Urinary bladder (tissue), 4 donors: ENCODE results near the gene TRMT44. TPM values are rescaled to one million over a fixed set of nuclear protein-coding genes. Genes with fewer than 3 reads are reported as not detected.
"Not testable (repeated sequence)": the region's sequence is repeated elsewhere in the genome, so short reads cannot be mapped to it uniquely, and the experiment has no call there.

Source experiments
- DNase-seq: peaks from one replicate; pipeline ENCODE4 v3.0.0-alpha.2; 2015; ENCODE audit errors: extremely low spot score
- H3K27ac ChIP-seq: one replicate; pipeline ENCODE4 v1.5.1; 2013; ENCODE audit warnings: low read depth, mild to moderate bottlenecking, moderate library complexity
- H3K36me3 ChIP-seq: one replicate; pipeline ENCODE4 v1.6.1; 2013; ENCODE audit warnings: mild to moderate bottlenecking, moderate library complexity; ENCODE audit not compliant: insufficient read depth
- H3K4me1 ChIP-seq: one replicate; pipeline ENCODE4 v1.6.1; 2013; ENCODE audit warnings: mild to moderate bottlenecking, moderate library complexity; ENCODE audit not compliant: insufficient read depth
- H3K4me3 ChIP-seq: one replicate; pipeline ENCODE4 v1.5.1; 2013; ENCODE audit warnings: low read depth, low read length
- WGBS: extraction: QIAGEN DNeasy Blood & Tissue Kit; methylation state at CpG from one replicate; pipeline ENCODE4 v1.1.7; 2013; 5-methylcytosine and 5-hydroxymethylcytosine counted together
- polyA plus RNA-seq: library from polyadenylated mRNA; stranded (reverse); fragments of 200-250 nt; gene quantifications from one replicate; pipeline ENCODE4 v1.2.3, GENCODE V29; 2013
- total RNA-seq: library from RNA; depleted of rRNA; stranded (reverse); fragments of >200 nt; gene quantifications from one replicate; pipeline ENCODE4 v1.2.3, GENCODE V29; 2014
- donor health status: healthy with polysubstance abuse.
- donor health status: healthy.

Gene TRMT44
- total and polyA plus RNA-seq, 2 donors = 10.4 to 17.5 TPM

DNA sequence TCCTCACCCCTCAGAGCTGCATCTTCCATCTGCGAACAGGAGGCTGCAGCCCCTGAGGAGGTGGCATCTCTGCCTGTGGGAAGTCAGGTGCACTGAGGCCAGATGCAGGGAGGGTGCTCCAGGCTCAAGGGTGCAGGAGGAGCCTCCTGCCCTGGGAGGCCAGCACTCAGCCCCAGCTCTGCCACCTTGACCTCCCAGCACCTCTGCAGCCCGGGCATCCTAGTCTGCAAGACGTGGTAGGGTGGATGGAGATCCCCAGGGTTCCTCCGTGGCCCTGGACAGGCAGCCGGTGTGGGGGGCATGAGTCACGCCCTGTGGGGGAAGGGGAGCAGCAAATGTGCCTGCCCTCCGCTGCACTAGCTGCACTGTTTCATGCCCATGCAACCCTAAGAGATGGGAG lies 64.7 kb downstream of the TRMT44 start:
- Histone ChIP-seq H3K27ac (no peak overlapping the region), H3K4me1 (no peaks in the 10 kb centered on the region), H3K36me3 (no peaks in the 10 kb centered on the region), H3K4me3 (no peak overlapping the region)
- 98% methylated on average over 7 of the region's 7 CpGs for WGBS
- no peak for DNase-seq

DNA sequence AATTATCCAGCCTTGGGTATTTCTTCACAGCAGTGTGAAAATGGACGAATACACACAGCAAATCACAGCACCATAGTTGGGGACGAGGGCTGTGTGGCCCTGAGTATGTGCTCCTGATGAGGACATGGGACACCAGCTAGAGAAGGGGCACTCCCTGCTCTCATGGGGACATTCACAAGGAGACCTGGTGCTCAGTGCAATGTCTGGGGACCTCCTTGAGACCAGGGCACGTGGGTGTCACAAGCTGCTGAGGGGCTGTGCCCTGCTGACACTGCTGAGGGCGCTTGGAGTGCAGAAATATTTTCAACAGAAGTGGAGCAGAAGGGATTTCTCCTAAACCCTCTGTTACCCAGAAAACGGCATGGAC lies 65.4 kb downstream of the TRMT44 start:
- peak overlapping the region; percentile 28 for H3K27ac ChIP-seq
- 46% methylated on average over 5 of the region's 5 CpGs for WGBS
- H3K4me3 ChIP-seq = no peak overlapping the region
- H3K36me3 ChIP-seq = no peaks in the 10 kb centered on the region
- no peak for DNase-seq
- no peaks in the 10 kb centered on the region for H3K4me1 ChIP-seq

- Histone ChIP-seq H3K36me3 (no peaks in the 10 kb centered on the region), H3K4me3 (no peak overlapping the region), H3K27ac (peak overlapping the region; percentile 28), H3K4me1 (no peaks in the 10 kb centered on the region)
- WGBS = 14% methylated on average over 21 of the region's 21 CpGs
- DNase-seq = no peak
Observed at GRCh38 chr4:8506373-8507195, 66.0 kb downstream of the TRMT44 start.

DNA sequence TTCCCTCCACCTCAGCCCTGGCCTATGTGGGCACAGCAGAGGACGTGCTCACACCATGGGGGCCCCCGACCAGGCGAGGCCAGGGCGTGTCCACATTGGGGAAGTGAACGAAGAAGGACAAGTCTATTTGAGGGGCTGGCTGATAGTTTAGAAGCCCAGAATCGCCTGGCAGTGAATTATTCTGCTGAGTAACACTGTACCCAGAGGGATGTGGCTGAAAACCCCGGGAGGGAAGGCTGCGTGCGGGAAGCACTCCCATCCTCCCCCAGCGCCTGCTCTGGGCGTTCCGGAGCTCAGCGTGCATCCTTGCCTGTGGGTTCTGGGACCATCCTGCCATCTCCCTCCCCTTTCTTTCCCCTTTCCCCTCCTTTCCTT lies 66.6 kb downstream of the TRMT44 start:
- no peaks in the 10 kb centered on the region for H3K36me3 ChIP-seq
- H3K4me1 ChIP-seq = no peaks in the 10 kb centered on the region
- H3K27ac ChIP-seq = peak overlapping the region; percentile 13
- WGBS = 54% methylated on average over 13 of the region's 13 CpGs
- no peak overlapping the region for H3K4me3 ChIP-seq
- DNase-seq = no peak

DNA sequence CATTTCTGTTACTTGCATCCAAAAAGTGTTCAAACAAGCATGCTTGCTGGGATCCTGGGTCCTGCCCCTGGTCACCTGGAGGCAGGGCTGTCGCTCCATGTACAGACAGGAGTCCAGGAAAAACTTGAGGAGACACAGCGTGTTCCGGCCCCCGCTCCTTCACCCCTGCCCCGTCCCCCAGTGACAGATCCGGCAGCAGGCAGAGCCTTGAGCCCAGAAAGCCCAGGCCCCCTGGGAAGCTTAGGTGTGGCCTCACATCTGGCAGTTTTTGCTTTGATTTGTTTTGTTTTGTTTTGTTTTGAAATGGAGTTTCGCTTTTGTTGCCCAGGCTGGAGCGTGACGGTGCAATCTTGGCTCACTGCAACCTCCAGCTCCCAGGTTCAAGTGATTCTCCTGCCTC lies 67.0 kb downstream of the TRMT44 start:
- Histone ChIP-seq H3K4me1 (no peaks in the 10 kb centered on the region), H3K27ac (no peak overlapping the region), H3K4me3 (no peak overlapping the region), H3K36me3 (no peaks in the 10 kb centered on the region)
- WGBS = 87% methylated on average over 9 of the region's 9 CpGs
- no peak for DNase-seq

- 95% methylated on average over 13 of the region's 13 CpGs for WGBS
- H3K27ac ChIP-seq = no peak overlapping the region
- H3K4me1 ChIP-seq = no peaks in the 10 kb centered on the region
- no peak for DNase-seq
- no peaks in the 10 kb centered on the region for H3K36me3 ChIP-seq
- no peak overlapping the region for H3K4me3 ChIP-seq
Observed at GRCh38 chr4:8508266-8508665, 67.7 kb downstream of the TRMT44 start.

GRCh38 chr4:8508740-8509139 lies 68.2 kb downstream of the TRMT44 start:
- no peak for DNase-seq
- WGBS = 82% methylated on average over 9 of the region's 9 CpGs
- H3K4me3 ChIP-seq = no peak overlapping the region
- H3K4me1 ChIP-seq = no peaks in the 10 kb centered on the region
- no peak overlapping the region for H3K27ac ChIP-seq
- no peaks in the 10 kb centered on the region for H3K36me3 ChIP-seq

DNA sequence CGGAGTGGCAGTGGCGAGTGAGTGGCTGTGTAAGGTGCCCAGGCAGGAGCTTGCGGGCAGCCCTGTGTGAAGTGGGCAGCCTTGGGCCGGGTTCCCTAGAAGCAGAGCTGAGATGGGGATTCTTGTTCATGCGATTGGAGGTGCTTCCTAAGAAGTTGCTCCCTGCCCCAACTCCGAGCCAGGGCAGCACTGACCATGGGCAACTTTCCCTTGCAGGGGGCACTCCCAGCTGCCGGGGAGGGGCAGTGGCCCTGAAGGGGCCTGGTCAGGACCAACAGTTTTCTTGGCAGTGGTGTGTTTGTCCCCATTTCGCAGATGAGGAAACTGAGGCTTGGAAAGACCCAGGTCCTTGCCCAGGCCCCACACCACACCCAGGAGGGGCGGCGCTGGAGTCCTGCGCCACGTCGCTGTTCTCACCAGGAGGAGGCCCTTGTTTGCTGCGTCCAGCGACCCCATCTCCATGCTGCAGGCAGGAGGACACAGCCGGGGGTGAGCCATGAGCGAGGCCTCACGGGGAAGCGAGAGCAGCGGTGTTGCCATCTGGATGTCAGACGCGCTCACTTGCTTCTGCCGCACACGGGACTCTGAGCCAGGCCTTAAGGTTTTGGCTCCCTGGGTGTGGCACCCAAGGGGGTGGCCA lies 68.9 kb downstream of the TRMT44 start:
- H3K4me1 ChIP-seq = no peaks in the 10 kb centered on the region
- DNase-seq = no peak

GRCh38 chr4:8510191-8510590 lies 69.6 kb downstream of the TRMT44 start:
- H3K27ac ChIP-seq = no peak overlapping the region
- WGBS = 94% methylated on average over 12 of the region's 12 CpGs
- no peaks in the 10 kb centered on the region for H3K4me1 ChIP-seq
- DNase-seq = no peak
- H3K4me3 ChIP-seq = no peak overlapping the region
- H3K36me3 ChIP-seq = no peaks in the 10 kb centered on the region

More for the DNA sequence above, 68.9 kb downstream of the TRMT44 start:
- Histone ChIP-seq H3K27ac (no peak overlapping the region), H3K4me3 (no peak overlapping the region), H3K36me3 (no peaks in the 10 kb centered on the region)
- 95% methylated on average over 24 of the region's 24 CpGs for WGBS

DNA sequence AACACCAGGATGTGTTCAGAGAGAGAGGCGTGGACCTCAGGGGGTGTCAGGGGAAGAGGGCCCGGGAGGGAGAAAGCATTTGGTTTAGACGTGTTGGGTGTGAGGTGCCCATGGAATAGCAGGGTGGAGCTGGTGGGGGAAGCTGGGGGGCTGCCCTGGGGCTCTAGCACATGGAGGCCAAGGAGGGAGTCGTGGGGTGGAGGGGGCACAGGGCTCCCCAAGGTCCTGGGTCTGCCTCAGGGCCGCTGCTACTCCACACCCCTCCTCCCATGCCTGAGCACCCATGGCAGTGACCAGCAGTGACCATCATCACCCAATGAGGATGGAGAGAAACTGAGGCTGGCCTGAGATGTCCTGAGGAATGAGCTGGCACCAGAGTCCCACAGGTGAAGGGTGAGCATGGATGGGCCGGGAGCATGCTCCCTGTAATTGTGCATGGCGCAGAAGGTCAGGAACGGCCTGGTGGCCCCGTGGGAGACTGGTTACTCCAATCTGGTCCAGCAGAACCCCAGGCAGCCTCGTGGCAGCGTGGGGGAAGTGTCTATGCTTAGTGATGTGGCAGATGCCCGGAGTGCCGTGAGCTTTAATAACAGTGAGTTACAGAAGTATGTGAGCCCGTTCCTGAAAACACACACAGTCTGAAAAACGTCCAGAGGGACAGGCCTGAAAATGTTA lies 70.2 kb downstream of the TRMT44 start:
- WGBS = 85% methylated on average over 15 of the region's 15 CpGs

DNA sequence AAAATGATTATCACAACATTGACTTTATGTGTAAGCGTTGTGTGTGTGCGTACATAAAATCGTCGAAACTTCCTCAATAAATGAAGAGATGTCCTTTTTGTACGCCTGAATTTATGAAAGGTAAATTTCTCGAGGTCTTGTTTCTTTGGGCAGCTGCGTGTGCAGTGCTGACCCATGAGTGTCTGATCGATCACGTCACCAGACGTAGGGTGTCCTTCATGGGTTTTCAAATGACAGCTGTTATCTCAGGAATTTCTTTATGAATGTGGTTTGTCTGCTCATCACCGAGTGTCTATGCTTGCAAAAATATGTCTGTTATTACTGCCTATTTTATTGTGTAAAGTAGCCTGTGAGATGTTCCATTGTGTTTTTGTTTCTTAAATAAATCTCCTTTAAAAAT lies 71.9 kb downstream of the TRMT44 start:
- WGBS = 89% methylated on average over 11 of the region's 11 CpGs
- no peak overlapping the region for H3K4me3 ChIP-seq

More for the DNA sequence above, 70.2 kb downstream of the TRMT44 start:
- no peaks in the 10 kb centered on the region for H3K36me3 ChIP-seq
- no peak overlapping the region for H3K27ac ChIP-seq
- H3K4me1 ChIP-seq = no peaks in the 10 kb centered on the region
- H3K4me3 ChIP-seq = no peak overlapping the region
- no peak for DNase-seq

GRCh38 chr4:8513080-8513479 lies 72.5 kb downstream of the TRMT44 start:
- not testable (repeated sequence) for H3K36me3 ChIP-seq, H3K27ac ChIP-seq, H3K4me1 ChIP-seq, DNase-seq, H3K4me3 ChIP-seq
- 90% methylated on average over 4 of the region's 4 CpGs for WGBS

More for the DNA sequence above, 71.9 kb downstream of the TRMT44 start:
- DNase-seq = no peak
- Histone ChIP-seq H3K36me3 (no peaks in the 10 kb centered on the region), H3K27ac (no peak overlapping the region), H3K4me1 (no peaks in the 10 kb centered on the region)

DNA sequence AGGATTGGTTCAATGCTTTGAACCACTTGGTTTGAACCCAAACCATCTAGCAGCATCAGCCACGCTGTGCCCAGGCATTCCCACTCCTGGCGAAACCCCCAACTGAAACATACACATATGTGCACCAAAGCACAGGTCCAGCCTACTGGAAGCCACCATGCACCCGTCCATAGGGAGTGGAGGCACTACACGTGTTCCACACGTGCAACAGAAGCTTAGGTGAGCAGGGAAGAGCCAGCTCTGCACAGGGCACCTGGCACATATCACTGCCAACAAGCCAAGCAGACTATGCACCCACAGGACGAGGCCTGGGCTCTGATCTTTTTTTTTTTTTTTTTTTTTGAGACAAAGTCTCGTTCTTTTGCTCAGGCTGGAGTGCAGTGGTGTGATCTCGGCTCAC lies 73.4 kb downstream of the TRMT44 start:
- no peak overlapping the region for H3K4me3 ChIP-seq
- no peak for DNase-seq
- H3K36me3 ChIP-seq = no peaks in the 10 kb centered on the region
- H3K4me1 ChIP-seq = no peaks in the 10 kb centered on the region
- H3K27ac ChIP-seq = no peak overlapping the region
- WGBS = 89% methylated on average over 8 of the region's 8 CpGs

DNA sequence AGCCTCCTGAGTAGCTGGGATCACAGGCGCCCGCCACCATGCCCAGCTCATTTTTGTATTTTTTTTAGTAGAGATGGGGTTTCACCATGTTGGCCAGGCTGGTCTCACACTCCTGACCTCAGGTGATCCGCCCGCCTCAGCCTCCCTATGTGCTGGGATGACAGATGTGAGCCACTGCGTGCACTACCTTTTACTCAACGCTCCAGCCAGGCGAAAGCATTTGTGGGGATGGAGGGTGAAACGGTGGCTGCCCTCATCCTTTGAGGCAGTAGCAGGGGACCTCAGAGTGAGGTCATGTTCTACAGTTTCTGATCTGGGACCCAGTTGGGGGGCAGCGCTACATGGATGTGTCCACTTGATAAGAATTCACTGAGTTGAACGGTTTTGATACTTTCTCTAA lies 73.8 kb downstream of the TRMT44 start:
- WGBS = 93% methylated on average over 10 of the region's 10 CpGs
- no peaks in the 10 kb centered on the region for H3K36me3 ChIP-seq
- no peaks in the 10 kb centered on the region for H3K4me1 ChIP-seq
- no peak for DNase-seq
- H3K27ac ChIP-seq = no peak overlapping the region
- no peak overlapping the region for H3K4me3 ChIP-seq
